HCT116 (cell line): Measurements from ENCODE around the gene LAMA4. TPM values are rescaled to one million over a fixed set of nuclear protein-coding genes. Genes with fewer than 3 reads are reported as not detected.

Experiments used
- ATAC-seq: fragments of 200-7000 bp; cut with Tn5 transposase; 2 replicates; pipeline ENCODE4 v1.9.1; 2020; ENCODE audit warnings: mild to moderate bottlenecking, moderate library complexity
- Bru-seq: library from RNA; stranded (reverse); fragments of 400-500 nt; gene quantifications from one replicate; lab custom pipeline; 2021; lab: Mats Ljungman, UMichigan
- BruChase-seq, 2 experiments: library from RNA; stranded (reverse); fragments of 400-500 nt; gene quantifications; one replicate each; lab custom pipeline; 2021; lab: Mats Ljungman, UMichigan
- BruUV-seq: library from RNA; stranded (reverse); fragments of 400-500 nt; replicated peaks from 2 replicates; lab custom pipeline; 2021; lab: Mats Ljungman, UMichigan
- CTCF ChIA-PET: fragments of 300-600 bp; sonication (Branson Sonifier 250); formaldehyde crosslinking; loops from one replicate; lab custom pipeline; 2021; ENCODE audit warnings: antibody characterized with exemption; lab: Charles Lee
- POLR2A ChIA-PET: fragments of 300-600, 350-600 bp; sonication (Branson Sonifier 250); formaldehyde crosslinking; loops from one replicate; lab custom pipeline; 2021; ENCODE audit warnings: antibody characterized with exemption; lab: Charles Lee
- RAD21 ChIA-PET, 2 experiments: fragments of 300-600 bp; sonication (Branson Sonifier 250); formaldehyde crosslinking; loops; one replicate each; lab custom pipeline; 2023; ENCODE audit warnings: low total read pairs in 2 of 2; ENCODE audit not compliant: uncharacterized antibody in 2 of 2, unreplicated experiment in 2 of 2, low non-redundant PET in 1 of 2; lab: Charles Lee
- DNase-seq: peaks from one replicate; pipeline ENCODE4 v3.0.0-alpha.2; 2010; ENCODE audit warnings: low read depth, low spot score
- H2AFZ ChIP-seq: fragments of 200-600 bp; shearing (Covaris generic), sonication (generic); 2 replicates; pipeline ENCODE4 v1.6.1; 2017; ENCODE audit warnings: low read depth, mixed run types, mixed read lengths, antibody characterized with exemption, low read length; ENCODE audit not compliant: poor library complexity, severe bottlenecking
- H3K27ac ChIP-seq: 2 replicates; pipeline ENCODE4 v1.5.1; 2012; ENCODE audit warnings: low read depth, low read length
- H3K27me3 ChIP-seq: fragments of 200-600 bp; sonication (generic); 2 replicates; pipeline ENCODE4 v1.6.1; 2016; ENCODE audit warnings: mixed run types, low read length, mixed read lengths; ENCODE audit not compliant: insufficient read depth
- H3K36me3 ChIP-seq, 2 experiments: fragments of 200-500 bp in 1 of 2; fragments of 200-600 bp in 1 of 2; sonication (Bioruptor generic) in 1 of 2; sonication (generic) in 1 of 2; 2 replicates each; pipeline versions ENCODE4 v1.5.1 to v1.6.1; 2014 to 2016; ENCODE audit warnings: low read length in 2 of 2, inconsistent platforms in 1 of 2, mixed read lengths in 1 of 2, mixed run types in 1 of 2; ENCODE audit not compliant: insufficient read depth in 2 of 2, control insufficient read depth in 1 of 2
- H3K4me1 ChIP-seq, 2 experiments: fragments of 200-600 bp in 1 of 2; sonication (generic) in 1 of 2; 2 replicates each; pipeline versions ENCODE4 v1.5.1 to v1.6.1; 2012 to 2017; ENCODE audit warnings: low read length in 2 of 2, inconsistent platforms in 1 of 2, mild to moderate bottlenecking in 1 of 2, mixed read lengths in 1 of 2, mixed run types in 1 of 2, moderate library complexity in 1 of 2; ENCODE audit not compliant: insufficient read depth in 2 of 2, control insufficient read depth in 1 of 2
- H3K4me2 ChIP-seq: fragments of 200-600 bp; sonication (generic); 2 replicates; pipeline ENCODE4 v1.6.1; 2017; ENCODE audit warnings: mixed run types, low read length, mixed read lengths
- H3K4me3 ChIP-seq, 2 experiments: fragments of 200-600 bp in 1 of 2; sonication (generic) in 1 of 2; replicated peaks in 1 of 2; 2 replicates each; pipeline ENCODE4 v1.5.1; 2011 to 2016; ENCODE audit warnings: low read length in 2 of 2, control low read depth in 1 of 2, low read depth in 1 of 2, mild to moderate bottlenecking in 1 of 2, mixed read lengths in 1 of 2, mixed run types in 1 of 2
- H3K79me2 ChIP-seq: fragments of 200-600 bp; sonication (generic); 2 replicates; pipeline ENCODE4 v1.6.1; 2017; ENCODE audit warnings: mild to moderate bottlenecking, mixed run types, low read length, moderate library complexity, mixed read lengths; ENCODE audit not compliant: insufficient read depth
- H3K9ac ChIP-seq: fragments of 200-600 bp; sonication (generic); 2 replicates; pipeline ENCODE4 v1.6.1; 2016; ENCODE audit warnings: low read length, mixed read lengths
- H3K9me2 ChIP-seq: fragments of 200-600 bp; sonication (generic), shearing (Covaris generic); 2 replicates; pipeline ENCODE4 v1.6.1; 2017; ENCODE audit warnings: mixed run types, mild to moderate bottlenecking, moderate library complexity; ENCODE audit not compliant: insufficient read depth
- H3K9me3 ChIP-seq, 2 experiments: fragments of 200-500 bp in 1 of 2; fragments of 200-600 bp in 1 of 2; sonication (Bioruptor generic) in 1 of 2; sonication (generic) in 1 of 2; 2 replicates each; pipeline ENCODE4 v1.6.1; 2014 to 2017; ENCODE audit warnings: low read length in 2 of 2, mixed read lengths in 2 of 2, inconsistent platforms in 1 of 2, low read depth in 1 of 2, mild to moderate bottlenecking in 1 of 2, mixed run types in 1 of 2, moderate library complexity in 1 of 2; ENCODE audit not compliant: control insufficient read depth in 1 of 2, insufficient read depth in 1 of 2
- H4K20me1 ChIP-seq: fragments of 200-600 bp; sonication (generic), shearing (Covaris generic); 2 replicates; pipeline ENCODE4 v1.6.1; 2017; ENCODE audit warnings: mixed run types, mild to moderate bottlenecking, moderate library complexity; ENCODE audit not compliant: insufficient read depth
- CBX3 ChIP-seq: IDR thresholded peaks from 2 replicates; pipeline ENCODE4 v1.6.1; 2012; ENCODE audit warnings: low read depth
- EGR1 ChIP-seq: IDR thresholded peaks from 2 replicates; pipeline ENCODE4 v1.6.1; 2012; ENCODE audit warnings: low read depth
- ELF1 ChIP-seq: IDR thresholded peaks from 2 replicates; pipeline ENCODE4 v1.6.1; 2012; ENCODE audit warnings: low read depth, borderline replicate concordance
- EZH2 ChIP-seq: fragments of 200-600 bp; sonication (generic); IDR thresholded peaks from 2 replicates; pipeline ENCODE4 v1.6.1; 2017; ENCODE audit warnings: antibody characterized with exemption, mixed run types
- FOSL1 ChIP-seq: IDR thresholded peaks from 2 replicates; pipeline ENCODE4 v1.6.1; 2012; ENCODE audit warnings: low read depth
- JUND ChIP-seq: IDR thresholded peaks from 2 replicates; pipeline ENCODE4 v1.6.1; 2012
- POLR2A ChIP-seq: IDR thresholded peaks from 2 replicates; pipeline ENCODE4 v1.7.0; 2011; ENCODE audit warnings: borderline replicate concordance; ENCODE audit not compliant: insufficient read depth, insufficient read length; ENCODE audit errors: extremely low read depth
- POLR2AphosphoS5 ChIP-seq: IDR thresholded peaks from 2 replicates; pipeline ENCODE4 v1.6.1; 2011; ENCODE audit warnings: mild to moderate bottlenecking, low read depth, low read length, moderate library complexity
- SIN3A ChIP-seq: IDR thresholded peaks from 2 replicates; pipeline ENCODE4 v1.6.1; 2012; ENCODE audit warnings: low read depth
- SP1 ChIP-seq: IDR thresholded peaks from 2 replicates; pipeline ENCODE4 v1.6.1; 2012; ENCODE audit warnings: low read depth
- SRF ChIP-seq: IDR thresholded peaks from 2 replicates; pipeline ENCODE4 v1.6.1; 2012; ENCODE audit warnings: low read depth
- TCF7L2 ChIP-seq: IDR thresholded peaks from 2 replicates; pipeline ENCODE4 v1.7.0; 2011; ENCODE audit warnings: borderline replicate concordance, inconsistent platforms; ENCODE audit not compliant: insufficient read depth, insufficient read length; ENCODE audit errors: extremely low read depth
- YY1 ChIP-seq: IDR thresholded peaks from 2 replicates; pipeline ENCODE4 v1.6.1; 2011; ENCODE audit warnings: low read length, low read depth, moderate library complexity, mild to moderate bottlenecking; ENCODE audit not compliant: insufficient replicate concordance; ENCODE audit errors: extremely low read depth
- ZNF274 ChIP-seq: fragments of 200-500 bp; sonication (Bioruptor generic); IDR thresholded peaks from 2 replicates; pipeline ENCODE4 v1.6.1; 2014; ENCODE audit warnings: mild to moderate bottlenecking, low read depth, low read length, inconsistent platforms
- intact Hi-C: fragments of 100-400 bp; cut with micrococcal nuclease; formaldehyde crosslinking; loops from 2 replicates; pipeline ENCODE4 v1.10.0; 2022
- long read RNA-seq: library from polyadenylated mRNA; unstranded; transcript quantifications from one replicate; pipeline ENCODE4 v2.0.0, GENCODE V29; 2021; ENCODE audit not compliant: unreplicated experiment
- polyA plus RNA-seq: library from polyadenylated mRNA; unstranded; fragments of >200 nt; gene quantifications from 2 replicates; pipeline ENCODE4 v1.2.1, GENCODE V29; 2012; ENCODE audit warnings: missing spikeins
- total RNA-seq: library from RNA; stranded (reverse); gene quantifications from one replicate; pipeline ENCODE4 v1.2.1, GENCODE V29; 2021; ENCODE audit not compliant: unreplicated experiment
- TF ChIP-seq, protein P1 (sequence below): IDR thresholded peaks from 2 replicates; pipeline ENCODE4 v1.6.1; 2012

The LAMA4 gene
- total RNA-seq (2.2 TPM), Bru-seq, nascent RNA (percentile 23 among the genes with signal in this experiment), BruChase-seq, experiment 1, labeled RNA remaining after a 6-hour chase (percentile 18 among the genes with signal in this experiment), BruChase-seq, experiment 2, labeled RNA remaining after a 2-hour chase (percentile 13 among the genes with signal in this experiment)
- 0.61 and 1.5 TPM in 2 replicates for polyA plus RNA-seq
- long read RNA-seq: 0 reads

DNA sequence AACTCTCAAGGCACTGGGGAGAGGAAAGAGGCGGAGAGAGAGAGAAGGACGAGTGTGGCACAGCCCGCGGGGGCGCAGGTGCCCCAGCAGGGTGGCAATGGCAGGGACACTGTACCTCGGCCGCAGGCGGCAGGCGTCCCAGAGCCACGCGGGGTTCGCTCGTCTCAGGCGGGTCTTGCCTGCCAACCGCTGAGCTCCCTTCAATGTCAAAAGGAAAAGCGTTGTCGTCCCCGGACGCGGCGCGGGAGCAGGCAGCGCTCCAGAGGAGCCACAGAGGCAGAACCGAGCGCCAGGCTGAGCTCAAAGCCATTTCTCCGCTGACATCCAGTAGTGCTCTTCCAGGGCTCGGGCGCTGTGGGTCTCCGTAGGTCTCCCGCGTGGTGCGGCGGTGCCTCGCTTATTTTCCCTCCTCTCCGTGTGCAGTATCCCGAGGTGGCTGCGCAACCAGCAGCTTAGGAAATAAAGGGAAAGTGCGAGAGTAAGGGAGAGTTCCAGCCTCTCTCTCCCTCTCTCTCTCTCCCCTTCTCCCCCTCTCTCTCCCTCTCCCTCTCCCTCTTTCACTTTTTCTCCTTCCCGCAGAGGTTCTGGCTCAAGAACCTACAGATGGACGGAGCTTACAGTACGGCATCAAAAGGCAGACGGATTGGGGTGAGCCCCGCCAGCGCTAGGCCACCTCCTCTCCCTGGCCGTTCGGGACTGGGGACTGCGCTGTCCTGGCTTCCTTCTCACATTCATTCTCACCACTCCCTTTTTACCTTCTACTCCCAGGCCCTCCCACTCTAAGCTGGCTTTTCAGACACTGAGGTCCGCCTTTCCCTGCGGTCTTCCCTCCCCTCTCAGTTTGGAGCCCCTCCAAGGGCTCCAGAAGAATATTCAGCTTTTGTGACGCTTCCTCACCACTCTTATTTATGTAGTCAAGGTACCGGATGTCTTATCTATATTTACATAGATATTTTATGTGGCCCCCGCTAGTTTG, at the start of gene LAMA4:
TSS of gene LAMA4 (minus strand) at position 727 of the 976 bp plus-strand sequence. CDS start at position 310, 417 bp downstream.
- no TSS peak for BruUV-seq
- H3K36me3 ChIP-seq: no peaks in the 10 kb centered on the region
- peak within 1 kb of the TSS; percentile 43 to 54 for H3K4me3 ChIP-seq
- DNase-seq (no peak), ATAC-seq (peak; percentile 70)
- H3K27ac ChIP-seq: no peak within 1 kb of the TSS
- no peaks in the 10 kb centered on the region for H3K79me2 ChIP-seq
- H3K27me3 ChIP-seq: no peaks in the 10 kb centered on the region
- intact Hi-C loops: no loop called here
- POLR2A ChIA-PET: no interaction called here
- H3K4me2 ChIP-seq: peak within 1 kb of the TSS; percentile 86
- peak within 1 kb of the TSS; percentile 88 for H2AFZ ChIP-seq
- RAD21 ChIA-PET: no interaction called here
- H3K9ac ChIP-seq: peak within 1 kb of the TSS; percentile 39
- peaks cover 0 to 23% of the 10 kb centered on the region in 2 experiments; a peak in 1 of 4 replicates for H3K4me1 ChIP-seq
- CTCF ChIA-PET: interaction anchor here (1.6 kb wide), 1 partner anchor 74 kb away, joined by 4 read pairs; no protein-coding TSS in a partner anchor
- no peak for TF ChIP-seq JUND
- no peak for TF ChIP-seq SRF
- TF ChIP-seq TCF7L2: no peak
- TF ChIP-seq YY1: no peak
- no peak for TF ChIP-seq POLR2AphosphoS5
- H3K9me3 ChIP-seq: no peaks in the 10 kb centered on the region
- no peaks in the 10 kb centered on the region; the same call in 1 of the 2 replicates for H3K9me2 ChIP-seq
- no peaks in the 10 kb centered on the region for H4K20me1 ChIP-seq

DNA sequence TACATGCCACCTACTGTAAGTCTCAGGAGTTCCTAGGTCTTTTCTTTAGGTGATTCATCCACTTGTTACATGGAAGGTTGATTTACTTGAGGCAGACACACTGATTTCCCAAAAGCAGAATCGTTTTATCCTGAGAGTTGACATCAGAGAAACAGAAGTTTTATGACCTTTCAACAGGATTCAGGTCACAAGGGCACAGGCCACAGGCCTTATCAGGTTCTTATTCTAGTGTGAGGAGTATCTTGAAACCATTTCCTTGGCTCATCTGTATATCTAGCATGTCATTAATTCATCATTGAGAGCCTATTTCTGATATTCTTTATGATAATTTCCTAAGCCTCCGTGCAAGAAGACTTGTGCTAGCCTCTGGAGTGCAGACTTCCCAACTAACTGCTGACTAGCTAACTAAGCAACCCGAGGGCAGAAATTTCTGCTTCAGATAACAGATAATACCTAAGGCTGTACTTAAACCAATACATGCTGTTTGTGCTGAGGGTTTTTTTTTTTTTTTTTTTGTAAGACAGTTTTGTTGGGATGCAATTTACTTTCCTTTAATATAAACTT, 47.9 kb upstream of the LAMA4 start:
- BruUV-seq: no TSS peak
- TF ChIP-seq POLR2A (no peak), SIN3A (no peak), ELF1 (no peak), YY1 (no peak), TCF7L2 (no peak), POLR2AphosphoS5 (no peak), EGR1 (no peak), ZNF274 (no peak), SRF (no peak), SP1 (no peak), CBX3 (no peak), EZH2 (no peak), FOSL1 (no peak)
- TF ChIP-seq, protein P1, sequence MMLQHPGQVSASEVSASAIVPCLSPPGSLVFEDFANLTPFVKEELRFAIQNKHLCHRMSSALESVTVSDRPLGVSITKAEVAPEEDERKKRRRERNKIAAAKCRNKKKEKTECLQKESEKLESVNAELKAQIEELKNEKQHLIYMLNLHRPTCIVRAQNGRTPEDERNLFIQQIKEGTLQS: no peak
- no peaks in the 10 kb centered on the region for H3K9me3 ChIP-seq
- no peaks in the 10 kb centered on the region for H3K27me3 ChIP-seq
- H3K4me1 ChIP-seq: peaks cover 0 to 21% of the 10 kb centered on the region in 2 experiments; a peak in 2 of 4 replicates
- H3K9ac ChIP-seq: no peak overlapping the region
- no peaks in the 10 kb centered on the region for H4K20me1 ChIP-seq
- H2AFZ ChIP-seq: peak overlapping the region; percentile 40
- intact Hi-C loops: no loop called here
- H3K4me2 ChIP-seq: no peak overlapping the region
- ATAC-seq (no peak), DNase-seq (no peak)
- CTCF ChIA-PET: interaction anchor here (1.3 kb wide), 1 partner anchor 9 kb away, joined by 5 read pairs; no protein-coding TSS in a partner anchor
- H3K9me2 ChIP-seq: no peaks in the 10 kb centered on the region
- H3K27ac ChIP-seq: no peak overlapping the region
- POLR2A ChIA-PET: no interaction called here
- H3K79me2 ChIP-seq: no peaks in the 10 kb centered on the region
- no peaks in the 10 kb centered on the region for H3K36me3 ChIP-seq
- H3K4me3 ChIP-seq: no peak overlapping the region
- RAD21 ChIA-PET: no interaction called here
